Embryonic facial prominence (tissue), 1 donor: ENCODE data around the gene TMPRSS5.

Experiments
- DNase-seq: peaks from one replicate; pipeline ENCODE4 v3.0.0-alpha.2; 2016; ENCODE audit errors: extremely low spot score

Gene TMPRSS5

DNA sequence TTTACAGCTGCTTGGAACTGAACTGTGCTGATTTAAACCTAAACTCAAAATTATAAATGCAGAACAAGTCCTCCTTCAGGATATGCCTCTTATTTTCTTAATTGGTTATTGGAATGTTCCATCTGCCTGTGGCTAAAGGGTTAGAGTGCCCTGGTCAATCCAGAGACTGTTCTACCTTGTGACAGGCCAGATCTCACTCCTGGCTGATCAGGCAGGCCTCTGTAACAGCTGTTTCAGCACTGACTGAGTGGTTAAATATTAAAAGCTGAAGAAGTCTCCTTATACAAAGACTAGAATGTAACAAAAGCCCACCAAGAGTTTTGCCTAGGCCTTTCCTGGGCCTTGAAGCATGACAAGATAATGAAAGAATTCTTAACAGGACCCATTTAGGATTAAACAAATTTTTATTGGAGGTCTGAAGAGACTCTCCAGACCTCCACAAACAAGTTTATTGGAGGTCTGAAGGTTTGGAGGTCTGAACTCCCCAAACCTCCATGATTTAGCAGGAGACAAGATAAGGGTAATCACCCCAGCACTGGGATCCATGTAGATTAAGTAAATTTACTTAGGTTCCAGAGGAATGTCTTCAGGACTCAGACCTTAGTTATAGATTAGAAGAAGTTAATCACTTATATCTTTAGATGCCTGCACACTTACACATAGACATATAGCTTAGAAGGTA lies 35.8 kb downstream of the TMPRSS5 start:
- no peak for DNase-seq

DNA sequence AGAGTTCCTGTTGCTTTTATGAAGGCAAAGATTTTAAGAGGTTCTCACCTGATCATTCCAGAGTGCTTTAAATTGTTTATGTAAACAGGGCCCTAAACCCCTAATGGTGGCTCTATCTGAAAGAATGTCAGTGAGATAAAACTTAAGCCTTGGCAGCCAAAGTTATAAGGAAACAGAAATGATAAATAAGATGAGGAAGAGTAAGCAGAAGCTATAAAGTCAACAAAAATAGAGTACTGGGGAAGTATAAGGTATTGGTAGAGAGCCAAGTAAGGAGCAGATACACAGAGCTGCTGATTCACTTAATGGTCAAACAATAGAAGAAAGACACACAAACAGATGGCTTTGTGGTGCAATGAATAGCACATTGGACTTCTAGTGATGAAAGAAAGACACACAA lies 37.9 kb downstream of the TMPRSS5 start:
- DNase-seq: no peak

DNA sequence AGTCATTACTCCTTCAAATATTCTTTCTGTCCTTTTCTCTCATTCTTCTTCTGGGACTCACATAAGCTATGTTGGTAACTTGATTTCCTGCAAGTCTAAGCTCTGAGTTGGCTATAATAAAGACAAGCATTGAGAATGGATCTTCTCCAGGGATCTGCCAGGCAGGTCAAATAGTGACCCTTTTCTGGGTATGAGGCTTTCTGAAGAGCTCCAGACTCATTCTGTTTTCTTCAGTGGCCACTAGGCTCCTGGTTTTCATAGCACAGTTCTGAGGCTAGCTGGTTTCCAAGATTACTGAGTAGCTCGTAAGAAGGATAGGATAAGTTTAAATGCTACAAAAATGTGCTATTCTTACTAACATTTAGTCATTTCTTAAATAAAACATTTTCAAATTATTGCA lies 38.3 kb downstream of the TMPRSS5 start:
- no peak for DNase-seq

- DNase-seq: no peak
These were observed 39.5 kb downstream of the TMPRSS5 start for GRCh38 chr11:113666584-113666983.

GRCh38 chr11:113664981-113665710 lies 41.0 kb downstream of the TMPRSS5 start:
- no peak for DNase-seq

DNA sequence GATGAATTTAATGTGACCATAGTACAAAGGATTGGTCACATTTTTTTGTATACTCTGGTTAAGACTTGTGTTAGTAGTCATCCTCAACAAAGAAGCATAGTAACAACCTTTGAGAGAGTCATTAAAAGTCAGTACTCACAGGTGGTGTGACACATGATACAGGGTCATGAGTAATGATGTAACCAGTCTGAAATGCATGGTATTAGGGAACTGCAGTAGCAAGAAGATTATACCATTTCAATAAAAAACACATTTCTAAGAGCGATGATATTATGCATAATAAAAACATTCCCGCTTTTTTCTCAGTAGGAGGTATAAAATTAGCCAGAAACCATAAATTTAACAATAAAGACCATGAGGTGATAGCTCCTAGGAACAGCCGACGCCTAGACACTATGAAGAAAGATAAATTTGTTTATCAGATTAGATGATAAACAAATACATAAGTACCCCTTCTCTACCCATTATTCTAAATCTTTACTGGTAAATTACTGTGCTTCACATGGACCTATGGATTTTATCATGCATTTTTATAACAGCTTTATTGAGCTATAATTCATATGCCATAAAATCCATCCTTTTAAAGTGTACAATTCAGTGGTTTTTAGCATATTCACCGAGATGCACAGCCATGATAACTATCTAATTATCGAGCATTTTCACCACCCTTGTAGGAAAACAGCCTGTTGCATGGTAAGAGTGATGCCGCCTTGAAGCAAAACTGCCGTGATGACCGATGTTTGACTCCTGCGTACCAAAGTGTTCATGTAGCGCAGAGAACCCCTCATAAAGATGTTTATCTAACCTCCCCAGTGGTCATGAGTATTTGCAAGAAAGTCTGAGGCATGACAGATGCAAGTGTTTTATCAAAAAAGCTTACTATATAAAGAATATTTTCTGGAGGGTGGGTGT lies 41.8 kb downstream of the TMPRSS5 start:
- DNase-seq: no peak

GRCh38 chr11:113663567-113663966 lies 42.5 kb downstream of the TMPRSS5 start:
- no peak for DNase-seq

GRCh38 chr11:113655771-113656170 lies 50.3 kb downstream of the TMPRSS5 start:
- DNase-seq: no peak

DNA sequence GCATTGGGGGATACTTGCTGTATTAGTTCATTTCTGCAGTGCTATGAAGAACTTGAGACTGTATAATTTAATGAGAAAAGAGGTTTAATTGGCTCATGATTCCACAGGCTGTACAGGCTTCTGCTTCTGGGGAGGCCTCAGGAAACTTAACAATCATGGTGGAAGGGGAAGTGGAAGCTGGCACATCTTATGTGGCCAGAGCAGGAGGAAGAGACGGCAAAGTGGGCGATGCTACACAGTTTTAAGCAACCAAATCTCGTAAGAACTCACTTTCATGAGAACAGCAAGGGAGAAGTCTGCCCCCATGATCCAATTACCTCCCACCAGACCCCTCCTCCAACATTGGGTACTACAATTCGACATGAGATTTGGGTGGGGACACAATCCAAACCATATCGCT lies 55.1 kb downstream of the TMPRSS5 start:
- no peak for DNase-seq

DNA sequence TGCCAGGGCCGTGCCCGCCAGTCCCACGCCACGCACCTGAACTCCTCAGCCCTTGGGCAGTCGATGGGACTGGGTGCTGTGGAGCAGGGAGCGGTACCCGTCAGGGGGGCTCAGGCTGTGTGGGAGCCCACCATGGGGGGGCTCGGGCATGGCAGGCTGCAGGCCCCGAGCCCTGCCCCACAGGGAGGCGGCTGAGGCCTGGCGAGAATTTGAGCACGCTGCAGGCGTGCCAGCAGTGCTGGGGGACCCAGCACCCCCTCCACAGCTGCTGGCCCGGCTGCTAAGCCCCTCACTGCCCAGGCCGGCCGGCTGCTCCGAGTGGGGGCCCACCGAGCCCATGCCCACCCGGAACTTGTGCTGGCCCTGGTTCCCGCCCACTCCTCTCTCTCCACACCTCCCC lies 56.8 kb downstream of the TMPRSS5 start:
- no peak for DNase-seq

DNA sequence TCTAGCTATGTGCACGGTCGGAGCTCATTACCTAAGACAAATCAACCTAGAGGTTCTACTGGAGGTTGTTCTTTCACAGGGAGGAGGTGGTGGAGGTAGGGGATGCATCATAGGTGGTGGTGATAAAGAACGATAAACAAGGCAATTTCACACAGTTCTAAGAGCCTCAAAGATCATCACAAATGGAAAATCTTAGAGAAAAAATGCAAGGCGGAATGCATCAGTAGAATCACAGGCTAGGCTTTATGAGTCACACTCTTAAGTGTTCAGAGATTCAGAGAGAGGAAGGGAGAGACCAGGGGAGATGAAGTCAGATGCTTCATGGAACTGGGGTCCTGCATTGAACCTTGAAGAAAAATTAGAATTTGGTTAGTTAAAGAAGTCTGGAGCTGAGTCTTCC lies 58.3 kb downstream of the TMPRSS5 start:
- DNase-seq: no peak

- DNase-seq: no peak
These were observed 59.0 kb downstream of the TMPRSS5 start for GRCh38 chr11:113647108-113647507.

DNA sequence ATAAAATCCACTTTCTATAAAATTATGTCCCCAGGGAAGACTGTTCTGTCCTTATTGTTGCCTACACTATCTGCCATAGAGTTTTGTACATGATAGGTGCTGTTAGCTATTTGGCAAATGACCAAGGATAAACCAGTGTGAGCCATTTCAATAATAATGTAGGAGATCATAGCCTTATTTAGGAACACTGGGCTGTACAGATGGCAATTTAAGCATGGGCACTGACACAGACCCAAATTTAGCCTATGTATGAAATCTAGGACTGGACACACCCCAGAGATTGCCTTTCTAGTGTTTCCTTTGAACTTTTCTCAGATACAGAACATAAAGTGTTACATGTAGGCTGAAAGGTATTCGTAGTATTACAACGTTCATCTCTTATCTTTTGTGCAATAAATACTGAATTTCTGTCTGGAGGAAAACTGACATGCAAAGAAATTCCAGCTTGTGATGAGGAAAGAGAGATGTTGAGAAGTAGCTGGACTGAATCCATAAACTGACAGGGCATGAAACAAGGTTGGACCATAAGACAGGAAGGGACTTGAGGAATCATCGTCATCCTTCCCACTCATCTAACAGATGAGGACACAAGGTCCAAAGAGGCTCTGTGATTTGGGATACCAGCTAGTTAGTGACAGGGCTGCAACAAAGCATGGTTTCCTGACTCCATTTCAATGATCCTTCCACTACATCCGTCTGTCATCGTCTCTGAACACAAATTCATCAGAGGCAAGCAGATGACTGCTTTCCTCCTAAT lies 60.3 kb downstream of the TMPRSS5 start:
- no peak for DNase-seq

GRCh38 chr11:113644605-113645004 lies 61.5 kb downstream of the TMPRSS5 start:
- DNase-seq: no peak

GRCh38 chr11:113643701-113644100 lies 62.4 kb downstream of the TMPRSS5 start:
- no peak for DNase-seq

DNA sequence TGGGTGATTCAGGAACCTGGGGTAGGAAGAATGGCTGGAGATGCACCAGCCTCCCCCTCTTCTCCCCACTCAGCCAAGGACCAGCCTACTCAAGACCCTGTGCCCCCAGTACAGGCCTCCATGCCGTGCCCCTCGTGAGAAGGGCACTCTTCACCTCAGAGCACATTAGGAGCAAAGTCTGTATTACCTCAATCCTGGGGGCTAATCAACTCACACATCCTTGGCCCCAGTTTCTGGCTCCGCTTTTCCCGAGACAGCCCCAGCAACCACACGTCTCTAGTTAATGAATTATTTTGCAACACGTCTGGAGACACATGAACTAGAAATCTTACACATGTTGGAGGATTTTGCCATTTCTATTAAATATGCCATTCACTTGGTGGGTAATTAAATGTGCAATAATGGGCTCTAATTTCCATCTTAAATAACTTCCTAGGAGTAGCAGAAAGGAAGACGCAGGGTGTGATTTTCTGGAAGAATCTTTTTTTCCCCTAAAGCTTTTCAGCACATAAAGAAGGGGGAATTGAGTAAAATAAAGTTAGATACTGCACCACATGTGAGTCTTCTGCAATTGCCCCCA lies 63.0 kb downstream of the TMPRSS5 start:
- no peak for DNase-seq

DNA sequence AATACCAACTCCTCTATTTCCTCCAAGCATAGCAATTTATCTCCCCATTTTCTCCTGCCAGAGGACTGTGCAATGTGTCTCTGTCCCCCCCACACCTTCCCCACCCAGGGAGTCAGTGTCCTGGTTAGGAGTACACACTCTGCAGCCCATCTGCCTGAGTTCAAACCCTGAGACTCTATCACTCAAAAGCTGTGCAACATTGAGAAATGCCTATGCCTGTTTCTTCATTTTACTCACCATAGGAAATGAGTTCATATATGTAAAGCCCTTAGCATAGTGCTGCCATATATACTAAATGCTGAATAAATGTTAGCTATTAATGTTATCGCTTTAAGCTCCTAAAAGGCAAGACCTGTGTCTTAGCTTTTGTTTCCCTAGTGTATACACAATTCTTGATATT lies 64.0 kb downstream of the TMPRSS5 start:
- DNase-seq: no peak

DNA sequence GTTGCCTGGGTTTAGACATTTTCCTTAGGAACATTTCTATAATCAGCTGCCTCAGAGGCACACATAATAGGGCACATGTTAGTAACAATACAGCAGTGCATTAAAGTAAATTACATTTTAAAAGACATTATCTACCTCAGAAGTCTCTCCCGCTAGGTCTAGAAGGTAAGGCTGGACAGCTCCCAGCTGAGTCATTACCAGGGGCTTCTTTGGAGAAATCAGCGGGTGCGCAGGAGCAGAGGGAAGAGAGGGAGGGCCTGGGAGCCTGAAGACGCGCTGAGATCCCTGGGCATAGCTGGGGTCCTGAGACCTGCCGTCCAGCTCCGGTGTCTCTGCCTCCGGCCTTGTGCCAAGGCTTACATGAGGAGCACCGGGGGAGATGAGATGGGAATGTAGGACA lies 67.7 kb downstream of the TMPRSS5 start:
- no peak for DNase-seq

GRCh38 chr11:113637636-113638035 lies 68.5 kb downstream of the TMPRSS5 start:
- no peak for DNase-seq
